HL-60/S4 treated with phorbol 12-myristate 13-acetate at 8.2 ng/mL for 4 days and 3 days (cell line): ENCODE results near the gene DGKZ.

ENCODE experiments used
- in situ Hi-C: fragments of 300-500 bp; cut with MboI; formaldehyde crosslinking; loops from 2 replicates; pipeline ENCODE4 v1.15.0; 2022; ENCODE audit warnings: low sequenced_read_pairs

Gene DGKZ

GRCh38 chr11:46426233-46426991, 79.1 kb downstream of the DGKZ start:
- in situ Hi-C loops = no loop called here

GRCh38 chr11:46427364-46427763, 80.1 kb downstream of the DGKZ start:
- in situ Hi-C loops = no loop called here

GRCh38 chr11:46429717-46430116, 82.5 kb downstream of the DGKZ start:
- in situ Hi-C loops = no loop called here
